GM19351 (cell line): Measurements from ENCODE around the gene UBE2N.
A peak's percentile ranks its signal among the peaks of the same experiment; 100 is the strongest.

ENCODE experiments used
- ATAC-seq: cut with Tn5 transposase; IDR thresholded peaks from one replicate; pipeline ENCODE4 v1.9.1; 2021; ENCODE audit warnings: mild to moderate bottlenecking, moderate library complexity; ENCODE audit not compliant: unreplicated experiment

Gene UBE2N

GRCh38 chr12:93441617-93442410 is at the start of gene UBE2N:
TSS of gene UBE2N (minus strand) at chr12:93441947. CDS start at chr12:93441884, 63 bp downstream.
- ATAC-seq, result peak; percentile 78

- no peak for ATAC-seq
Measured at GRCh38 chr12:93484315-93484981, 42.7 kb upstream of the UBE2N start.

- no peak for ATAC-seq
Measured at GRCh38 chr12:93483151-93483807, 41.5 kb upstream of the UBE2N start.

- ATAC-seq, result no peak
Measured at GRCh38 chr12:93482721-93483120, 41.0 kb upstream of the UBE2N start.

GRCh38 chr12:93476555-93476954 is 34.8 kb upstream of the UBE2N start:
- ATAC-seq, result no peak

- no peak for ATAC-seq
Measured at GRCh38 chr12:93469386-93469785, 27.6 kb upstream of the UBE2N start.

- peak; percentile 28 for ATAC-seq
Measured at GRCh38 chr12:93468008-93468371, 26.2 kb upstream of the UBE2N start.

GRCh38 chr12:93467351-93468007 is 25.7 kb upstream of the UBE2N start, which contains the start of gene MRPL42:
TSS of gene MRPL42 (plus strand) at chr12:93467514. CDS start at chr12:93469286, 1,772 bp downstream.
- ATAC-seq, result peak; percentile 89

GRCh38 chr12:93466625-93467350 is 25.0 kb upstream of the UBE2N start:
- no peak for ATAC-seq

- ATAC-seq, result no peak
Measured at GRCh38 chr12:93465841-93466240, 24.1 kb upstream of the UBE2N start.

- no peak for ATAC-seq
Measured at GRCh38 chr12:93461503-93461902, 19.8 kb upstream of the UBE2N start.

- no peak for ATAC-seq
Measured at GRCh38 chr12:93460902-93461301, 19.2 kb upstream of the UBE2N start.

GRCh38 chr12:93460003-93460402 is 18.3 kb upstream of the UBE2N start:
- no peak for ATAC-seq

GRCh38 chr12:93459097-93459496 is 17.4 kb upstream of the UBE2N start:
- no peak for ATAC-seq

- ATAC-seq, result no peak
Measured at GRCh38 chr12:93456077-93456476, 14.3 kb upstream of the UBE2N start.

- no peak for ATAC-seq
Measured at GRCh38 chr12:93453633-93454032, 11.9 kb upstream of the UBE2N start.

- no peak for ATAC-seq
Measured at GRCh38 chr12:93451423-93452158, 9.8 kb upstream of the UBE2N start.

- ATAC-seq, result peak; percentile 90
Measured at GRCh38 chr12:93449277-93449676, 7.5 kb upstream of the UBE2N start.

GRCh38 chr12:93448796-93449195 is 7.0 kb upstream of the UBE2N start:
- no peak for ATAC-seq
